GM21360 (cell line): ENCODE data around the gene POPDC2.

ENCODE experiments used
- ATAC-seq: cut with Tn5 transposase; IDR thresholded peaks from one replicate; pipeline ENCODE4 v1.9.1; 2021; ENCODE audit warnings: mild to moderate bottlenecking, moderate library complexity; ENCODE audit not compliant: unreplicated experiment

POPDC2 gene

GRCh38 chr3:119641416-119641815 is 19.0 kb downstream of the POPDC2 start:
- no peak for ATAC-seq

- ATAC-seq = no peak
Observed at GRCh38 chr3:119639494-119640350, 20.7 kb downstream of the POPDC2 start.

GRCh38 chr3:119637679-119638477 is 22.5 kb downstream of the POPDC2 start:
- ATAC-seq = peak; percentile 22

GRCh38 chr3:119636891-119637611 is 23.3 kb downstream of the POPDC2 start:
- no peak for ATAC-seq

GRCh38 chr3:119636249-119636648 is 24.1 kb downstream of the POPDC2 start:
- no peak for ATAC-seq

- no peak for ATAC-seq
Observed at GRCh38 chr3:119635719-119636118, 24.7 kb downstream of the POPDC2 start.

GRCh38 chr3:119632829-119633228 is 27.6 kb downstream of the POPDC2 start:
- ATAC-seq = no peak

- no peak for ATAC-seq
Observed at GRCh38 chr3:119632216-119632615, 28.2 kb downstream of the POPDC2 start.

- ATAC-seq = no peak
Observed at GRCh38 chr3:119631516-119631915, 28.9 kb downstream of the POPDC2 start.

- no peak for ATAC-seq
Observed at GRCh38 chr3:119630880-119631329, 29.5 kb downstream of the POPDC2 start.

- ATAC-seq = no peak
Observed at GRCh38 chr3:119630128-119630879, 30.1 kb downstream of the POPDC2 start.

GRCh38 chr3:119628816-119629445 is 31.5 kb downstream of the POPDC2 start:
- no peak for ATAC-seq

- peak; percentile 53 for ATAC-seq
Observed at GRCh38 chr3:119628390-119628789, 32.0 kb downstream of the POPDC2 start.

GRCh38 chr3:119627461-119627860 is 32.9 kb downstream of the POPDC2 start:
- no peak for ATAC-seq

GRCh38 chr3:119626196-119626595 is 34.2 kb downstream of the POPDC2 start:
- no peak for ATAC-seq

GRCh38 chr3:119625451-119626153 is 34.8 kb downstream of the POPDC2 start:
- ATAC-seq = no peak

- no peak for ATAC-seq
Observed at GRCh38 chr3:119624002-119624720, 36.2 kb downstream of the POPDC2 start.

GRCh38 chr3:119620899-119621298 is 39.5 kb downstream of the POPDC2 start:
- no peak for ATAC-seq

- ATAC-seq = no peak
Observed at GRCh38 chr3:119619094-119619493, 41.3 kb downstream of the POPDC2 start.
